ENCODE measurements around the gene SKA2.

- TF ChIP-seq EZH2 (IDR thresholded peaks at IDR 0.05), result no peak
- TF ChIP-seq POLR2AphosphoS5 (IDR thresholded peaks at IDR 0.05; ENCODE audit: borderline replicate concordance, low read depth, low read length), result no peak
Measured at GRCh38 chr17:59111539-59111938, 43.4 kb downstream of the SKA2 start.

Data from SK-N-MC (cell line).